ENCODE data around the gene PRKCQ.

DNA sequence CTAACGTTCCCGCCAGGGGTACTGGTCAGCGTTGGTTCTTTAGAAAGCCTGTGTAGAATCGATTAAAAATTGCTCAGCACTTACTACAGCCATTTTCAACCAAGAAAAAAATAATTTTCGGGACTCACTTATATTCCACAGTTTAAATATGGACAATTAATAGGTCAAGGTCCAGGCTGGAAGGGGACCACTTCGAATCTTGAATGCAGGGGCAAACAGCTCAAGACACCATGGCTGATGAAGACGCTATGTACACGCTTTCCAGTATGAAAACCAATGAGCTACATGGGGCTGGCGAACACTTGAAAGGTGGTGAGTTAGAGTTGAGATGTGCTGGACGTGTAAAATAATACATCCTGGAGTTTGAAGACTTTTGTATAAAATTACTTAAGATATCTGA lies 87.2 kb downstream of the PRKCQ start:
- TF ChIP-seq POLR2A (IDR thresholded peaks at IDR 0.05; ENCODE audit: low read length) (no peak), GATA1 (IDR thresholded peaks at IDR 0.05; ENCODE audit: low read depth, low read length) (no peak)

Data from erythroblast (primary cell).